ENCODE data around the gene IL20RB. TPM values are rescaled to one million over a fixed set of nuclear protein-coding genes. Genes with fewer than 3 reads are reported as not detected.
"Not testable (repeated sequence)": the region's sequence is repeated elsewhere in the genome, so short reads cannot be mapped to it uniquely, and the experiment has no call there.

Gene IL20RB
- polyA plus RNA-seq, 4 donors, result 0.33 to 0.63 (median 0.45) TPM

DNA sequence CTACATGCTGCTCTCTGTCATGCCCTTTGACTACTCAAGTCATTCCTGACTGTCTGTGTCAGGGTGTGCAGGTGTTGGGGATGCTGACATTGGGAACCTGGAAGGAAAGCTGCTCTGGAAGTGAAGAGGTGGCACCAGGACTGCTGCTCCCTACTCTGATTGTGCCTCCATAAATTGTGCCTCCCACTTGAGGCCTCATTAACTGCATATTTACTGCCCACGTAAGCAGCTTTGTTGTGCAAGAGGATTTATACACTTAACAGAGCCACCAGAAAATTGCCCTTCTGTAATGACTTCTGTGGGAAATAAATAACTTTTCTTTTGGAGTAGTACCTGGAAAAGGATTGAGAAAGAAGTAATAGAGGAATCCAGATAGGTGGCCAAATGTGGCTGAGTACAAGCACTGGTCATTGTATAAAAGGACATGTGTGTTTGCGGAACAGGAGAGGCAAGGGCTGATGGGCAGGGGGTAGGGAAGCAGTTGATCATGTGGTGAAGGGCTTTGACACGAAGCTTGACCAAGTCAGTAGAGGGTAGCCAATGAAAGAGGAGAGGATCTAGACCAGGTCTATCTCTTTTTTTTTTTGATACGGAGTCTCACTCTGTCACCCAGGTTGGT lies 24.8 kb downstream of the IL20RB start:
- peak in 2 of 4 donors; percentile 5 to 7 for DNase-seq (ENCODE audit: low read depth in 4 of 4, low spot score in 3 of 4)

DNA sequence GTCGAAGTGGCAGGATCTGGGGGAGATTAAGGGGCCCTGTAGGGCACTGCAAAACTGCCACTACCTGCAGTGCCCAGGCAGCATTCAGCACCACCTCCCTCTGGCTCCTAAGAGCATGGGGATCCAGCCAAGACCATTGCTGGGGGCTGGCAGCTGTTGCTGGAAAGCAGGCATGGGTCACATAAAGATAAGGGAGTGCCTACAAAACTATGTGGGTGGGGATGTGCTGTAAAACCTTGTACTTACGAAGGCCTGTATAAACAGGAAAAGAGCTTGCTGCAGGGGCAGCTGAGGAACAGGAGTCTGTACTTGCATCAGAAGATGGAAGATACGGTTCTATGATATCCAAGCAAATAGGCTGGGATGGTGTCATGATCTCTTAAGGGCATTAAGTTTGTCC lies 27.1 kb downstream of the IL20RB start:
- DNase-seq (ENCODE audit: low read depth in 4 of 4, low spot score in 3 of 4), result no peak

DNA sequence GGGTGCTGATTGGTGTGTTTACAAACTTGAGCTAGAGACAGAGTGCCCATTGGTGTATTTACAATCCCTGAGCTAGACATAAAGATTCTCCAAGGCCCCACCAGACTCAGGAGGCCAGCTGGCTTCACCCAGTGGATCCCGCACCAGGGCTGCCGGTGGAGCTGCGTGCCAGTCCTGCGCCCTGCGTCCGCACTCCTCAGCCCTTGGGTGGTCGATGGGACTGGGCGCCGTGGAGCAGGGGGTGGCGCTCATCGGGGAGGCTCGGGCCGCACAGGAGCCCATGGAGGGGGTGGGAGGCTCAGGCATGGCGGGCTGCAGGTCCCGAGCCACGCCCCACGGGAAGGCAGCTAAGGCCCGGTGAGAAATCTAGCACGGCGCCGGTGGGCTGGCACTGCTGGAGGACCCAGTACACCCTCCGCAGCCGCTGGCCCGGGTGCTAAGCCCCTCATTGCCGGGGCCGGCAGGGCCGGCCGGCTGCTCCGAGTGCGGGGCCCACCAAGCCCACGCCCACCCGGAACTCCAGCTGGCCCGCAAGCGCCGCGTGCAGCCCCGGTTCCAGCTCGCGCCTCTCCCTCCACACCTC lies 29.7 kb downstream of the IL20RB start:
- DNase-seq (ENCODE audit: low read depth in 4 of 4, low spot score in 3 of 4), result not testable (repeated sequence)

DNA sequence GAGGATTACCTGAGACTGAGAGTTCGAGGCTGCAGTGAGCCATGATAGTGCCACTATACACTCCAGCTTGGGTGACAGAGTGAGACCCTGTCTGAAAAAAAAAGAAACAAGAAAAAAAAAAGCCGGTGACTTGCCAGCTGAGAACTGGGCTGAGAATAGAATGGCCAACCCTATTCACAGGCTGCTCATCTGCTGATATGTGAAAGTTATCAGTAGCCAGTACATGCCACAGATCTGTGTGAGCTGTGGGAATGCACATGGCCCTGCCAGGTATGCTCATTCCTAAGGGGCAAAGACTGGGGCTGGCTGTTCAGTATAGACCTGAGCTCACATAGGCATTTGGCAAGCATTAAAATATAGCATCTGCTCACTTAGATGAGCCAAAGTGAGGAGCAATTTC lies 30.9 kb downstream of the IL20RB start:
- DNase-seq (ENCODE audit: low read depth in 4 of 4, low spot score in 3 of 4), result no peak

DNA sequence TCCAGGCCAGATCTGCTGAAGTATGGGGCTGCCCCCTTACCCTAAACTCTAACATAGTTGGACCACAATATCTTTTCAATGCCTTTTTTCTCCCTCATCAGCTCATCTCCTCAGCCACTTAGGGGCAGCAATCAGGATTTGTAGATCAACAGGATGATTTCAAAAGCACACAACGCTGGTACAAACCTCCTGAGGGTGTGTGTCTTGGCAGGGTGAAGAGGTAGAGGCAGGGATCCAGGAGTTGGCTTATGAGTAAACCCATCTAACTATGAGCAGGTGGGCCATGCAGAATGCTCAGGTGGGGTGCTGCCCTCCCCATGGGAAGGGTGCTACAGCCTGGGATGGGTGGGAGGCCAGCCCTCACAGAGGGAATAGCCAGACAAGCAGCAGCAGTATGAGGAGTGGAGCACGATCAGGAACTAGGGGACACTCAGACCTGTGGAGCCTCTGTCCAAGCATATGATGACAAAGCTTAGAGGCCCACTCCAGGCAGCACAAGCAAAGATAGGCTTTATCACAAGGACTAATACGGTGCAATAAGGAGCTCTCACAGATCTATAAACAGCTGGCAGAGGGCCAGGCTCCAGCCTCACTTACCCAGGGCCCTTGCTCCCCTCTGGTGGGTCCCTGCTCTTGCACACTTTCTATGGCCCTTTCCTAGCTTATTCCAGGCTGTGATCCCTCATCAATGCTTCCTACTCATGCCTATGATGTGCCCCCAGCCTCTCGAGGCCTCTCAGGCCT lies 32.2 kb downstream of the IL20RB start:
- DNase-seq (ENCODE audit: low read depth in 4 of 4, low spot score in 3 of 4), result no peak

GRCh38 chr3:136990826-136991225 lies 33.0 kb downstream of the IL20RB start:
- no peak for DNase-seq (ENCODE audit: low read depth in 4 of 4, low spot score in 3 of 4)

GRCh38 chr3:136992115-136992514 lies 34.3 kb downstream of the IL20RB start:
- DNase-seq (ENCODE audit: low read depth in 4 of 4, low spot score in 3 of 4), result no peak

DNA sequence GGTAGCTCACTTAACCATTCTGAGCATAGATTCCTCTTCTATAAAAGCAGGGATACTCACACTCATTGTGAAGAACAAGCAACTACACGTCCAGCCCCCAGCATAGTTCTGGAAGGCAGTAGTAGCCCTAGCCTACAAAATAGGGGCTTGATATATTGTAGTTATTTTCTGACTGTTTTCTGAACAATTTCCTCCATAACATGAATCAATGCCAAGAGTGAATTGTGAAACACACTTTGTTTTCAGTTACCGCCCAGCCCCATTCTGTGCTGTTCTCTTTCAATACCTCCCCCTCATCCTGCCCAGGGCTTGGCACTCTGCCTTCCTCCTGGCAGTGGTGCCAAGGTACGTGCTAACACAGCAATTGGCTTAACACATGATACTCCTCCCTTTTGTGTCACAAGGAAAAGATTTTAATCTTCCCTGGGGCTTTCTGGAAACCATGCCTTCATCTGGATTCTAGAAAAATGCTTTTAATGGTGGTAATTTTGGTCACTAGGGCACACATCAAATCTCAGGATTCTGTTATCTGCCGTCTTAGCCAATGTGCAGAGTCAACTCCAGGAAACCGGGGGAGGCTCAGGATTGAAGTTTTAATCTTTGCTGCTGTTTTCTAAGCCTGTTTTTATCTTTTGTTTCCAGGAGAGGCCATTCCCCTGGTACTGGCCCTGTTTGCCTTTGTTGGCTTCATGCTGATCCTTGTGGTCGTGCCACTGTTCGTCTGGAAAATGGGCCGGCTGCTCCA lies 37.2 kb downstream of the IL20RB start:
- no peak for DNase-seq (ENCODE audit: low read depth in 4 of 4, low spot score in 3 of 4)

GRCh38 chr3:136995652-136996051 lies 37.9 kb downstream of the IL20RB start:
- DNase-seq (ENCODE audit: low read depth in 4 of 4, low spot score in 3 of 4), result no peak

DNA sequence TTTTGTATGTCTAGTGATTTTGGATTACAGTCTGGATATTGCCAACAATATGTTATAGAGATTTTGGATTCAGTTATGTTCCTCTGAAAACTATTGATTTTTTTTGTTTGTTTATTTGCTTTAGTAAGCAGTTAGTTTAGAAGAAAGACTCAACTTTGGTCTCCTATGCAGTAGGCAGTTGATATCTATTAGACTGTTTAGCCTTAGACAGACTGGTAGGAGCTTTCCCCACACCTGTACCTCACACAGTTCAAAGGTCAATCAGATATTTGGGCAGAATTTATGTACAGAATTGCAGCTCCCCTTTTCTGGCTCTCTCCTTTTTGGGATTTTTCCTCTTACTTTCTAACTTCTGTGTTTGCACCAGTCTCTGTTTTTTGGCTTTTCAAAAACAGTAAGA lies 42.3 kb downstream of the IL20RB start:
- DNase-seq (ENCODE audit: low read depth in 4 of 4, low spot score in 3 of 4), result no peak

GRCh38 chr3:137007376-137007775 lies 49.6 kb downstream of the IL20RB start:
- DNase-seq (ENCODE audit: low read depth in 4 of 4, low spot score in 3 of 4), result not testable (repeated sequence)

GRCh38 chr3:137008131-137008530 lies 50.3 kb downstream of the IL20RB start:
- no peak for DNase-seq (ENCODE audit: low read depth in 4 of 4, low spot score in 3 of 4)

GRCh38 chr3:137008976-137009375 lies 51.2 kb downstream of the IL20RB start:
- DNase-seq (ENCODE audit: low read depth in 4 of 4, low spot score in 3 of 4), result no peak

GRCh38 chr3:137010137-137010536 lies 52.4 kb downstream of the IL20RB start:
- no peak for DNase-seq (ENCODE audit: low read depth in 4 of 4, low spot score in 3 of 4)

- no peak for DNase-seq (ENCODE audit: low read depth in 4 of 4, low spot score in 3 of 4)
These were observed 53.4 kb downstream of the IL20RB start for GRCh38 chr3:137011153-137011552.

- no peak for DNase-seq (ENCODE audit: low read depth in 4 of 4, low spot score in 3 of 4)
These were observed 54.3 kb downstream of the IL20RB start for GRCh38 chr3:137012097-137012501.

GRCh38 chr3:137013951-137014688 lies 56.3 kb downstream of the IL20RB start:
- peak; percentile 74 to 87 (median 84) for DNase-seq (ENCODE audit: low read depth in 4 of 4, low spot score in 3 of 4)

DNA sequence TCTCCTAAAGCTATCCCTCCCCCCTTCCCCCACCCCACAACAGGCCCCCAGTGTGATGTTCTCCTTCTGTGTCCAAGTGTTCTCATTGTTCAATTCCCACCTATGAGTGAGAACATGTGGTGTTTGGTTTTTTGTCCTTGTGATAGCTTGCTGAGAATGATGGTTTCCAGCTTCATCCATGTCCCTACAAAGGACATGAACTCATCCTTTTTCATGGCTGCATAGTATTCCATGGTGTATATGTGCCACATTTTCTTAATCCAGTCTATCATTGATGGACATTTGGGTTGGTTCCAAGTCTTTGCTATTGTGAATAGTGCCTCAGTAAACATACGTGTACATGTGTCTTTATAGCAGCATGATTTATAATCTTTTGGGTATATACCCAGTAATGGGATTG lies 59.5 kb downstream of the IL20RB start:
- DNase-seq (ENCODE audit: low read depth in 4 of 4, low spot score in 3 of 4), result not testable (repeated sequence)

DNA sequence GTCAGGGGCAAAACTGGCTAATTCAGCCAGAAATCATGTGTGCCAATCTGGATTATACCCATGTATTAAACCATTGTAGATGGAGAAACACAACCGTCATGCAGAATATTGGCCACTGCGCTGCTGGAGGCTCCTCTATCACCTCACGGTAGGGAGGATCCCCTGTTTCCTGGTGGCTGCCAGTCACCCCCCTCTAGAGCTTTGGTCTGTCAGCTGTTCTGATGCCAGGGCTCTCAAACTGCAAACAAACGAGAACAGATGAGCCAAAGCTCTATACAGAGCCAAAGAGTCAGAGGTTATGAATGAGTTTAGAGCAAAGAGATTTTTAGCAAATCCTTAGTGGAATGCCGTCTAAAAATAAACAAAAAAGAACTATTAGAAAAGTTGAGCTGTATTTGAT lies 62.5 kb downstream of the IL20RB start:
- DNase-seq (ENCODE audit: low read depth in 4 of 4, low spot score in 3 of 4), result no peak

DNA sequence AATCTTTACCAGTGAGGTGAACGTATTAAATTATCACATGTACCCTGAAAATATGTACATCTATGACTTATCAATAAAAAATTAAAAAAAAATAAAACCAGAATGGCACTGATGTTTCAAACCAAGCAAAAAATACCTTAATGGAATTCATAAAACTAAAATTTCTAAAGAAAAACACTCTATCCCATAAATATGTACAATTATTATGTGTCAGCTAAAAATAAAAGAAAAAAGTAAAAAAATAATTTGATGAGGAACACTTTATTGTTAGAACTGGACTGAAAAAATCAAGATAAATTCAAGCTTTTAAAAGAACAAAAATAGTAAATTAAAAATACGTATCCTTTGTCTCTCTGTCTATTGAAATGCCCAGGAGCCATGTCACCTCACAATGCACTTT lies 63.1 kb downstream of the IL20RB start:
- no peak for DNase-seq (ENCODE audit: low read depth in 4 of 4, low spot score in 3 of 4)

DNA sequence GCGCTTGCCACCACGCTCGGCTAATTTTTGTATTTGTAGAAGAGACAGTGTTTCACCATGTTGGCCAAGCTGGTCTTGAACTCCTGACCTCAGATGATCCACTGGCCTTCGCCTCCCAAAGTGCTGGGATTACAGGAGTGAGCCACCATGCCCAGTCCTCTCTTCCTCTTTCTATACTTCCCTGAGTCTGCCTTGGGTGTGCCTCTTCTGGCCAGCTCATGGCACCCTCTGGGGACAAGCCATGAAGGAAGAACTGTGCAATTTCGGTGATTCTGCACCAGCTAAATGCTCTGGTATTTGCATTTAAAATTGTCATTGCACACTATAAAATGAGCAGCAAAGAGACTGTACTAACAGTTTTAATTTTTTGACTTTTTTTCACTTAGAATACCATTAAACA lies 66.6 kb downstream of the IL20RB start:
- no peak for DNase-seq (ENCODE audit: low read depth in 4 of 4, low spot score in 3 of 4)

All from left renal pelvis (tissue), 4 donors.